ENCODE results near the gene REPS2. TPM values are rescaled to one million over a fixed set of nuclear protein-coding genes. Genes with fewer than 3 reads are reported as not detected.

REPS2 gene
- total and polyA plus RNA-seq, 2 experiments from 2014 or later, result 1.2 to 4.4 TPM

DNA sequence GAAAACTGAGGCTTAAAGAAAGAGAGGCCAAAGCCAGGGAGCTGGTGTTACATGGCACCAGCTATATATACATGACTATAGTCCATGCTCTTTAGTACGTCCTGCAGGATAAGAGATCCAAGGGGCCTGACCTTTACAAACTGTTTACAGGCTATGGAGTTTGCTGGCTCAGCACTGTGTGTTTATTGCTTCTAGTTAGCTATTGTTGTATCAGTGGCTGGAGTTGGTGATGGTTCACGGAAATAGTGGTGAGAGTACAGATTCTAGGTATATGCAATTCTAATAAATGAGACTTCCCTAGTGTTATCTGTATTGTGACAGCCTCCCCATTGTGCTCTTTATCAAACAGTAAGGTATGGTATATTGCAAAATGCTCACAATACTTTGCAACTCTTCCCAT lies 46.5 kb downstream of the REPS2 start:
- Mint-ChIP-seq H3K27me3 (ENCODE audit: insufficient read depth, low read depth, poor library complexity) (peaks cover 2% of the 10 kb centered on the region), H3K4me3 (no peak overlapping the region), H3K4me1 (no peaks in the 10 kb centered on the region), H3K36me3 (ENCODE audit: low read depth) (no peaks in the 10 kb centered on the region), H3K9me3 (peaks cover 5% of the 10 kb centered on the region; the same call in 1 of the 3 replicates), H3K27ac (no peak overlapping the region)
- Histone ChIP-seq H3K79me2 (replicated peaks; ENCODE audit: insufficient read depth) (no peaks in the 10 kb centered on the region), H2AFZ (no peak overlapping the region), H3K27me3 (ENCODE audit: insufficient read depth) (no peaks in the 10 kb centered on the region), H3K9me2 (ENCODE audit: insufficient read depth) (no peaks in the 10 kb centered on the region), H3K36me3 (ENCODE audit: insufficient read depth) (no peaks in the 10 kb centered on the region), H4K20me1 (replicated peaks; ENCODE audit: insufficient read depth) (no peaks in the 10 kb centered on the region), H3K4me3 (no peak overlapping the region), H3F3A (replicated peaks; ENCODE audit: low read depth) (no peaks in the 10 kb centered on the region), H3K4me2 (no peak overlapping the region), H3K27ac (ENCODE audit: low read depth) (no peak overlapping the region), H3K4me1 (ENCODE audit: insufficient read depth) (no peaks in the 10 kb centered on the region)
- ATAC-seq (no peak), DNase-seq (ENCODE audit: low spot score) (no peak)
- TF ChIP-seq, protein P1, sequence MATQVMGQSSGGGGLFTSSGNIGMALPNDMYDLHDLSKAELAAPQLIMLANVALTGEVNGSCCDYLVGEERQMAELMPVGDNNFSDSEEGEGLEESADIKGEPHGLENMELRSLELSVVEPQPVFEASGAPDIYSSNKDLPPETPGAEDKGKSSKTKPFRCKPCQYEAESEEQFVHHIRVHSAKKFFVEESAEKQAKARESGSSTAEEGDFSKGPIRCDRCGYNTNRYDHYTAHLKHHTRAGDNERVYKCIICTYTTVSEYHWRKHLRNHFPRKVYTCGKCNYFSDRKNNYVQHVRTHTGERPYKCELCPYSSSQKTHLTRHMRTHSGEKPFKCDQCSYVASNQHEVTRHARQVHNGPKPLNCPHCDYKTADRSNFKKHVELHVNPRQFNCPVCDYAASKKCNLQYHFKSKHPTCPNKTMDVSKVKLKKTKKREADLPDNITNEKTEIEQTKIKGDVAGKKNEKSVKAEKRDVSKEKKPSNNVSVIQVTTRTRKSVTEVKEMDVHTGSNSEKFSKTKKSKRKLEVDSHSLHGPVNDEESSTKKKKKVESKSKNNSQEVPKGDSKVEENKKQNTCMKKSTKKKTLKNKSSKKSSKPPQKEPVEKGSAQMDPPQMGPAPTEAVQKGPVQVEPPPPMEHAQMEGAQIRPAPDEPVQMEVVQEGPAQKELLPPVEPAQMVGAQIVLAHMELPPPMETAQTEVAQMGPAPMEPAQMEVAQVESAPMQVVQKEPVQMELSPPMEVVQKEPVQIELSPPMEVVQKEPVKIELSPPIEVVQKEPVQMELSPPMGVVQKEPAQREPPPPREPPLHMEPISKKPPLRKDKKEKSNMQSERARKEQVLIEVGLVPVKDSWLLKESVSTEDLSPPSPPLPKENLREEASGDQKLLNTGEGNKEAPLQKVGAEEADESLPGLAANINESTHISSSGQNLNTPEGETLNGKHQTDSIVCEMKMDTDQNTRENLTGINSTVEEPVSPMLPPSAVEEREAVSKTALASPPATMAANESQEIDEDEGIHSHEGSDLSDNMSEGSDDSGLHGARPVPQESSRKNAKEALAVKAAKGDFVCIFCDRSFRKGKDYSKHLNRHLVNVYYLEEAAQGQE (IDR thresholded peaks at IDR 0.05; ENCODE audit: unreplicated experiment), result no peak
- no peak for TF ChIP-seq JUNB (IDR thresholded peaks at IDR 0.05; ENCODE audit: unreplicated experiment)
- TF ChIP-seq, protein P2, sequence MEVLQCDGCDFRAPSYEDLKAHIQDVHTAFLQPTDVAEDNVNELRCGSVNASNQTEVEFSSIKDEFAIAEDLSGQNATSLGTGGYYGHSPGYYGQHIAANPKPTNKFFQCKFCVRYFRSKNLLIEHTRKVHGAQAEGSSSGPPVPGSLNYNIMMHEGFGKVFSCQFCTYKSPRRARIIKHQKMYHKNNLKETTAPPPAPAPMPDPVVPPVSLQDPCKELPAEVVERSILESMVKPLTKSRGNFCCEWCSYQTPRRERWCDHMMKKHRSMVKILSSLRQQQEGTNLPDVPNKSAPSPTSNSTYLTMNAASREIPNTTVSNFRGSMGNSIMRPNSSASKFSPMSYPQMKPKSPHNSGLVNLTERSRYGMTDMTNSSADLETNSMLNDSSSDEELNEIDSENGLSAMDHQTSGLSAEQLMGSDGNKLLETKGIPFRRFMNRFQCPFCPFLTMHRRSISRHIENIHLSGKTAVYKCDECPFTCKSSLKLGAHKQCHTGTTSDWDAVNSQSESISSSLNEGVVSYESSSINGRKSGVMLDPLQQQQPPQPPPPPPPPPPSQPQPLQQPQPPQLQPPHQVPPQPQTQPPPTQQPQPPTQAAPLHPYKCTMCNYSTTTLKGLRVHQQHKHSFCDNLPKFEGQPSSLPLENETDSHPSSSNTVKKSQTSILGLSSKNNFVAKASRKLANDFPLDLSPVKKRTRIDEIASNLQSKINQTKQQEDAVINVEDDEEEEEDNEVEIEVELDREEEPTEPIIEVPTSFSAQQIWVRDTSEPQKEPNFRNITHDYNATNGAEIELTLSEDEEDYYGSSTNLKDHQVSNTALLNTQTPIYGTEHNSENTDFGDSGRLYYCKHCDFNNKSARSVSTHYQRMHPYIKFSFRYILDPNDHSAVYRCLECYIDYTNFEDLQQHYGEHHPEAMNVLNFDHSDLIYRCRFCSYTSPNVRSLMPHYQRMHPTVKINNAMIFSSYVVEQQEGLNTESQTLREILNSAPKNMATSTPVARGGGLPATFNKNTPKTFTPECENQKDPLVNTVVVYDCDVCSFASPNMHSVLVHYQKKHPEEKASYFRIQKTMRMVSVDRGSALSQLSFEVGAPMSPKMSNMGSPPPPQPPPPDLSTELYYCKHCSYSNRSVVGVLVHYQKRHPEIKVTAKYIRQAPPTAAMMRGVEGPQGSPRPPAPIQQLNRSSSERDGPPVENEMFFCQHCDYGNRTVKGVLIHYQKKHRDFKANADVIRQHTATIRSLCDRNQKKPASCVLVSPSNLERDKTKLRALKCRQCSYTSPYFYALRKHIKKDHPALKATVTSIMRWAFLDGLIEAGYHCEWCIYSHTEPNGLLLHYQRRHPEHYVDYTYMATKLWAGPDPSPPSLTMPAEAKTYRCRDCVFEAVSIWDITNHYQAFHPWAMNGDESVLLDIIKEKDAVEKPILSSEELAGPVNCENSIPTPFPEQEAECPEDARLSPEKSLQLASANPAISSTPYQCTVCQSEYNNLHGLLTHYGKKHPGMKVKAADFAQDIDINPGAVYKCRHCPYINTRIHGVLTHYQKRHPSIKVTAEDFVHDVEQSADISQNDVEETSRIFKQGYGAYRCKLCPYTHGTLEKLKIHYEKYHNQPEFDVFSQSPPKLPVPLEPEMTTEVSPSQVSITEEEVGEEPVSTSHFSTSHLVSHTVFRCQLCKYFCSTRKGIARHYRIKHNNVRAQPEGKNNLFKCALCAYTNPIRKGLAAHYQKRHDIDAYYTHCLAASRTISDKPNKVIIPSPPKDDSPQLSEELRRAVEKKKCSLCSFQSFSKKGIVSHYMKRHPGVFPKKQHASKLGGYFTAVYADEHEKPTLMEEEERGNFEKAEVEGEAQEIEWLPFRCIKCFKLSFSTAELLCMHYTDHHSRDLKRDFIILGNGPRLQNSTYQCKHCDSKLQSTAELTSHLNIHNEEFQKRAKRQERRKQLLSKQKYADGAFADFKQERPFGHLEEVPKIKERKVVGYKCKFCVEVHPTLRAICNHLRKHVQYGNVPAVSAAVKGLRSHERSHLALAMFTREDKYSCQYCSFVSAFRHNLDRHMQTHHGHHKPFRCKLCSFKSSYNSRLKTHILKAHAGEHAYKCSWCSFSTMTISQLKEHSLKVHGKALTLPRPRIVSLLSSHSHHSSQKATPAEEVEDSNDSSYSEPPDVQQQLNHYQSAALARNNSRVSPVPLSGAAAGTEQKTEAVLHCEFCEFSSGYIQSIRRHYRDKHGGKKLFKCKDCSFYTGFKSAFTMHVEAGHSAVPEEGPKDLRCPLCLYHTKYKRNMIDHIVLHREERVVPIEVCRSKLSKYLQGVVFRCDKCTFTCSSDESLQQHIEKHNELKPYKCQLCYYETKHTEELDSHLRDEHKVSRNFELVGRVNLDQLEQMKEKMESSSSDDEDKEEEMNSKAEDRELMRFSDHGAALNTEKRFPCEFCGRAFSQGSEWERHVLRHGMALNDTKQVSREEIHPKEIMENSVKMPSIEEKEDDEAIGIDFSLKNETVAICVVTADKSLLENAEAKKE (CRISPR knock-in tag; IDR thresholded peaks at IDR 0.05), result no peak
- TF ChIP-seq NANOG (IDR thresholded peaks at IDR 0.05; ENCODE audit: borderline replicate concordance), result no peak
- no peak for TF ChIP-seq ZNF331 (CRISPR knock-in tag; IDR thresholded peaks at IDR 0.05; ENCODE audit: low read depth)
- no peak for TF ChIP-seq EZH2 (IDR thresholded peaks at IDR 0.05; ENCODE audit: low read depth, unreplicated experiment)
- TF ChIP-seq CREB1 (CRISPR knock-in tag; IDR thresholded peaks at IDR 0.05; ENCODE audit: low read depth), result no peak
- no peak for TF ChIP-seq STAT1 (IDR thresholded peaks at IDR 0.05; ENCODE audit: unreplicated experiment)

All from GM23338 (cell line).